SK-N-MC (cell line): ENCODE measurements around the gene HHAT.

ENCODE experiments used
- DNase-seq: peaks from one replicate; pipeline ENCODE4 v3.0.0-alpha.2; 2011; ENCODE audit warnings: low read depth, low spot score
- H3K27ac ChIP-seq: fragments of 200-600 bp; sonication (generic); 2 replicates; pipeline ENCODE4 v1.5.1; 2016; ENCODE audit warnings: mixed run types
- H3K36me3 ChIP-seq: fragments of 200-600 bp; sonication (generic); 2 replicates; pipeline ENCODE4 v1.6.1; 2017; ENCODE audit warnings: antibody characterized with exemption, low read length, mixed read lengths; ENCODE audit not compliant: insufficient read depth
- H3K4me3 ChIP-seq: fragments of 200-600 bp; sonication (generic); 2 replicates; pipeline ENCODE4 v1.5.1; 2016
- H3K9ac ChIP-seq: fragments of 200-600 bp; sonication (generic); 2 replicates; pipeline ENCODE4 v1.8.0; 2017; ENCODE audit warnings: mixed run types, mixed read lengths; ENCODE audit not compliant: insufficient read length
- H3K9me3 ChIP-seq: fragments of 200-600 bp; sonication (generic); 2 replicates; pipeline ENCODE4 v1.6.1; 2017; ENCODE audit warnings: low read depth, mild to moderate bottlenecking, antibody characterized with exemption, low read length, moderate library complexity, mixed read lengths
- EZH2 ChIP-seq: fragments of 200-600 bp; sonication (generic); IDR thresholded peaks from one replicate; pipeline ENCODE4 v1.6.1; 2017; ENCODE audit warnings: antibody characterized with exemption
- FOXP2 ChIP-seq: optimal IDR thresholded peaks from 2 replicates; pipeline ENCODE3; 2011; ENCODE audit warnings: mild to moderate bottlenecking, moderate library complexity; ENCODE audit not compliant: insufficient read depth; ENCODE audit errors: extremely low read length, control extremely low read depth
- POLR2AphosphoS5 ChIP-seq: IDR thresholded peaks from 2 replicates; pipeline ENCODE4 v1.6.1; 2012; ENCODE audit warnings: mild to moderate bottlenecking, low read depth, low read length, borderline replicate concordance

HHAT gene

GRCh38 chr1:210475806-210476205 is 147.1 kb downstream of the HHAT start:
- TF ChIP-seq POLR2AphosphoS5 (no peak), EZH2 (no peak), FOXP2 (no peak)
- Histone ChIP-seq H3K9me3 (no peaks in the 10 kb centered on the region), H3K36me3 (no peaks in the 10 kb centered on the region), H3K27ac (no peak overlapping the region), H3K9ac (no peak overlapping the region), H3K4me3 (no peak overlapping the region)
- DNase-seq = no peak

DNA sequence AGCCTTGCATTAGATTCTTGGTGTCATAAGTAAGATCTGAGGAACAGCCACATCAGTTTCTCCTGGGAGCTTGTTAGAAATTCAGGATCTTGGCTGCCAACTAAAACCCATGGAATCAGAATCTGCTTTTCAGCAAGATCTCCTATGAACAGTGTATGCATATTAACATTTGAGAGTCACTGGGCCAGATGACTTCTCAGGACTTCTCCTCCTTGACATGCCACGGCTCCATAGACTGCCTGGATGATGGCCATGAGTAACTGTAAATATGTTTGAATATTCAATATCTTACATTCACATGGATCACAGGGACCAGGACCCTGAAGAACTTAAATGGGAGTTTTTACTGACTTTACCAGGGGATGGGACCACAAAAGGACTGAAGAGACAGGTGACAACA is 148.0 kb downstream of the HHAT start:
- no peak for DNase-seq
- Histone ChIP-seq H3K27ac (no peak overlapping the region), H3K9me3 (no peaks in the 10 kb centered on the region), H3K36me3 (no peaks in the 10 kb centered on the region), H3K9ac (no peak overlapping the region), H3K4me3 (no peak overlapping the region)
- TF ChIP-seq POLR2AphosphoS5 (no peak), FOXP2 (no peak), EZH2 (no peak)

DNA sequence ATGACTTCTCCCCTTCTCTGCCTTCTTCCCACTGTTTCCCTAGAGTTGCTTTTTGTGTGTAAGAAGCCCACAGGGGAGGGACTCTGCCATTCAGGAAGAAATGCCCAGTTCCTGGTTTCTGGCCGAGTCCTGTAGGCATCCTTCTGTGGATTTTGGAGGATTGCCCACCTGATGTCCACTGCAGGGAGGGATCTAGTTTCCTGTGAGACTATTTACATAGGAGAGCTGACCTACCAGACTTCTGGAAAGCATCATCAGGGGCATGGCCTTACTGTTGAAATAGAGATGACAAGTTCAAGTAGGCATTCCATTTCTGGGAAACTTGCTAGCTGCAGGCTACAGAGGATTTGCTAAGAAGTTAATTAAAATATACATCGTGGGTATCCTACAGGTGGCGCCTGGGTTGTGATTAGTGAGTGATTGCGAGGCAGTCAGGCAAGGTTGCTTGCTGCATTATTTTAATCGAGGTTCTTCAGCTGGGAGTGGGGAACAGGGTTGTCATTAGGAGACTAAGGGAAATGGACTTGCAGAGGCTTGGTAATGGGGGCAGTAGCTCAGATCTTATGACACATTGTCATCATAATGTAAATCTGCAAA is 148.7 kb downstream of the HHAT start:
- Histone ChIP-seq H3K4me3 (no peak overlapping the region), H3K27ac (no peak overlapping the region), H3K9me3 (no peaks in the 10 kb centered on the region), H3K9ac (no peak overlapping the region), H3K36me3 (no peaks in the 10 kb centered on the region)
- DNase-seq = no peak
- TF ChIP-seq FOXP2 = no peak
- no peak for TF ChIP-seq EZH2
- TF ChIP-seq POLR2AphosphoS5 = no peak

- no peak for TF ChIP-seq EZH2
- TF ChIP-seq POLR2AphosphoS5 = no peak
- TF ChIP-seq FOXP2 = no peak
These were observed 150.1 kb downstream of the HHAT start for GRCh38 chr1:210478820-210479219.

GRCh38 chr1:210482491-210482890 is 153.8 kb downstream of the HHAT start:
- TF ChIP-seq POLR2AphosphoS5 (no peak), FOXP2 (no peak), EZH2 (no peak)
- H3K27ac ChIP-seq = no peak overlapping the region

More at GRCh38 chr1:210478820-210479219, 150.1 kb downstream of the HHAT start:
- no peak for DNase-seq
- no peaks in the 10 kb centered on the region for H3K9me3 ChIP-seq
- no peak overlapping the region for H3K27ac ChIP-seq
- H3K9ac ChIP-seq = no peak overlapping the region
- no peaks in the 10 kb centered on the region for H3K36me3 ChIP-seq
- H3K4me3 ChIP-seq = no peak overlapping the region

DNA sequence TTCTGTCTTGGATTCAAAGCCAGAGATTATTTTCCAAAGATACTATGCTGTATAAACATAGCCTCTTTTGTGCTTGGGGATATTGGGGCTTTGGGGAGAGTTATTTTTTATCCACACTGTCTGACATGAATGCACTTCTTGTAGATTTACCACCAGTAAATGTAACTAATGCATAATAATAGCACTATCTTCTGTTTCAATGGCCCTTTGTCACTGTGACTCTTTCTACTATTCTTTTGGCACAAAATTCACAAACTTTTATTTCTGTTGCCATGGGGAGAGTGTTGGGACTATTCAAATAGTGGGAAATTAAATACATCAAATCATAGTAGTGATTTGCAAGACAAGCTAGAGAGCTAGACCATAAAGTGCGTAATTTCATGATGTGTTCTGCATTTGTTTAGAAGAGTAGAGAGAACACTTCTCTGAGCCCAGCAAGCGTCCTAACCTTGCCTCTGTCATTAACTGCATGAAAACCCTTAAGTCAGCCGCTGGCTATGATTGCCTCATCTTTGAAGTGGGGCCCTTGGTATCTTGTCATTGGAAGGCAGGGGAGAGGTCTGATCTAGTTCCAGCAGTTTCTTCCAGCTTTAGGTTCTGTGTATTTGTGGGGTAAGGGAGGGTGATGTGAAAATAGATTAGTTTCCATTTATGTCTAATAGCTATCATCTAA is 154.4 kb downstream of the HHAT start:
- no peak for TF ChIP-seq FOXP2
- TF ChIP-seq EZH2 = no peak
- TF ChIP-seq POLR2AphosphoS5 = no peak
- H3K9me3 ChIP-seq = no peaks in the 10 kb centered on the region
- no peak for DNase-seq
- no peaks in the 10 kb centered on the region for H3K36me3 ChIP-seq
- H3K9ac ChIP-seq = no peak overlapping the region
- no peak overlapping the region for H3K4me3 ChIP-seq
- H3K27ac ChIP-seq = no peak overlapping the region

More at GRCh38 chr1:210482491-210482890, 153.8 kb downstream of the HHAT start:
- DNase-seq = no peak
- no peak overlapping the region for H3K9ac ChIP-seq
- no peaks in the 10 kb centered on the region for H3K9me3 ChIP-seq
- no peak overlapping the region for H3K4me3 ChIP-seq
- no peaks in the 10 kb centered on the region for H3K36me3 ChIP-seq

GRCh38 chr1:210483821-210484220 is 155.1 kb downstream of the HHAT start:
- H3K9me3 ChIP-seq = no peaks in the 10 kb centered on the region
- H3K4me3 ChIP-seq = no peak overlapping the region
- no peak overlapping the region for H3K9ac ChIP-seq
- no peak overlapping the region for H3K27ac ChIP-seq
- TF ChIP-seq POLR2AphosphoS5 = no peak
- no peak for DNase-seq
- H3K36me3 ChIP-seq = no peaks in the 10 kb centered on the region

- H3K36me3 ChIP-seq = no peaks in the 10 kb centered on the region
- no peak overlapping the region for H3K27ac ChIP-seq
- H3K9me3 ChIP-seq = no peaks in the 10 kb centered on the region
- no peak overlapping the region for H3K4me3 ChIP-seq
- no peak overlapping the region for H3K9ac ChIP-seq
- TF ChIP-seq POLR2AphosphoS5 (no peak), EZH2 (no peak), FOXP2 (no peak)
- no peak for DNase-seq
These were observed 158.3 kb downstream of the HHAT start for GRCh38 chr1:210487021-210487420.

DNA sequence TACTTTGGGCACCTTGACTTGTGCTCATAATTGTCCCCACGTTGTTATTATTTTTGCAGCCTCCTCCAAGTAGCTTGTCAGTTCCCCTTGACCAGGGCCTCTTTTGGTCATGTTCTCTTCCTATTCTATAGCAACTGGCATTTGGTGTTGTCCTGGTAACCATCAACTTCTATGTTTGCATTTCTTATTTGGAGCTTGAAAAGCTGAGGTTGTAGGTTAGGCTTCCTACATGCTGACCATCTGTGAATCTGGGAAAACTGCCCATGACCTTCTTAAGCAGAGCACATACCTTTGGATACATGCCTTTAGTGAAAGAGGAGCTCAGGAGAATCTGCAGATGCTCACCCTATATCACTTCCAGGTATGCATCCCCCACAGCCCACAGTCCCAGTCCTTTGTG is 160.8 kb downstream of the HHAT start:
- no peak for DNase-seq
- H3K9me3 ChIP-seq = no peaks in the 10 kb centered on the region
- H3K4me3 ChIP-seq = no peak overlapping the region
- H3K27ac ChIP-seq = no peak overlapping the region
- H3K36me3 ChIP-seq = no peaks in the 10 kb centered on the region
- H3K9ac ChIP-seq = no peak overlapping the region
- no peak for TF ChIP-seq POLR2AphosphoS5
- no peak for TF ChIP-seq FOXP2
- no peak for TF ChIP-seq EZH2
